ENCODE data around the gene ZNF638.

The ZNF638 gene

DNA sequence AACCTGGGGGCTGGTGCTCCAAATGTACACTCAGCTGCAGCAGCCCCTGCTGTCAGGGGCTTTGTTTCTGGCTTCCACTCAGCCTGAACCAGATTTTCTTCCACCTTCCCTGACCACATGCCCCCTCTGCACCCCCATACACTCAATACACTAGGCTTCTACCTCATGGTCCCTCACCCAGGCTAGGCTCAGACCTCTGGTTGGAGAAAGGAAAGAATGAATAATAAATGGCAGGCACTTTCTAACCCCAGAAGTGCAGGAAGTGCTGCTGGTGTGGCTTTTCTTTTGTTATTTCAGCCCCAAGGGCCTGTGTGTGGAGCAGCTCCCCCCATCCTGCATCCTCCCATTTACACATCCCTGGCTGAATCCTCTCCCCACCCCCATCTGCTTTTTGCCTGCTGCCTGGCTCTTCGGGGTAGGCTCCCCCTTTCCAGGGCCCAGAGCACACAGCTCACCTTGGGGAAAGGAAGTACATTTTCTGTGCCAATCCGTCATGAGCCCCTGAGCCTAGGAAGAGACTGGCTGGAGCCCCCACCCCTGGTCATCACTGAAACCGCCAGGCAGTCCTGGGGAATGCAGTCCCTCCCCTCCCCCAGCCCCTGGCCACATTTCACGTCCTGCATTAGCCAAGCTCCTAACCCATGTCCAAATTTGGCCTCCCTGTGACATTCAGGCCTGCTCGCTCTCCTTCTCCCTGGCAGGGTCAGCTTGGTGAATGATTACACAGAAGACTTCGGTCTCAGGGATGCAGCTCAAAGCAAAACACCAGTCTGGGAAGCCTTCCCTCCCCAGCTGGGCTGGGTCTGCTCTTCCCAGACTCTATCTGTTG lies 124.4 kb downstream of the ZNF638 start:
- DNase-seq = no peak

- DNase-seq = no peak
Observed at GRCh38 chr2:71456617-71457016, 125.0 kb downstream of the ZNF638 start.

GRCh38 chr2:71457123-71457915 lies 125.7 kb downstream of the ZNF638 start:
- DNase-seq = no peak

GRCh38 chr2:71457923-71458322 lies 126.3 kb downstream of the ZNF638 start:
- DNase-seq = no peak

- peak in 5 of 51 donors; percentile 11 to 55 (median 26) for DNase-seq
Observed at GRCh38 chr2:71458413-71459083, 127.0 kb downstream of the ZNF638 start.

GRCh38 chr2:71459084-71459431 lies 127.5 kb downstream of the ZNF638 start:
- DNase-seq = no peak

- no peak for DNase-seq
Observed at GRCh38 chr2:71460056-71460455, 128.5 kb downstream of the ZNF638 start.

- DNase-seq = peak in 2 of 51 donors; percentile 8 to 9
Observed at GRCh38 chr2:71460595-71461303, 129.2 kb downstream of the ZNF638 start.

GRCh38 chr2:71461304-71461671 lies 129.7 kb downstream of the ZNF638 start:
- no peak for DNase-seq

DNA sequence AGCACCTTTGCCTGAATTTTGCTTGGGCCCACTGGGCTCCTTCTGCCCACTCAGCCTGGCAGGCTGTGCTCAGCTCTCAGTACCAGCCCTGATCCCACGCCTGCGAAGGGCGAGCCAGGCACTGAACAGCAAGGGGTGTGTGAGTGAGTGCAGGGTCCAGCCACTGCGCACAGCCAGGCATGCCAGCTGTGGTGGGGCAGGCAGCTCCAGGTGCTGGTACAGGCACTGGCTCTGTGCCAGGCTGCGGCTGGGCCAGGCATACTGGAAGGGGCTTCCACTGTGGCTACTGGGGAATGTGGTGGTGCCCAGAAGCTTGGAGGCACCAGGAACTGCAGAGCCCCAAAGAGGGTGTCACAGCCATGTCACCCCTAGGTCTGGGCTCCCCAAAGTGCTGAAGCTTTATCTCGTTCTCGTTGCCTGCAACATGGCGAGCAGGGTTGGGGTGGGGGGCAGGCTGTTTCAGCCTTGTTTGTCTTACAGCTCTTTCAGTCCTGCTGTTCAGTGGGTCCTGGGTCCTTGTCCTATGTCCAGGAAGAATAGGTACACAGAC lies 130.5 kb downstream of the ZNF638 start:
- no peak for DNase-seq

DNA sequence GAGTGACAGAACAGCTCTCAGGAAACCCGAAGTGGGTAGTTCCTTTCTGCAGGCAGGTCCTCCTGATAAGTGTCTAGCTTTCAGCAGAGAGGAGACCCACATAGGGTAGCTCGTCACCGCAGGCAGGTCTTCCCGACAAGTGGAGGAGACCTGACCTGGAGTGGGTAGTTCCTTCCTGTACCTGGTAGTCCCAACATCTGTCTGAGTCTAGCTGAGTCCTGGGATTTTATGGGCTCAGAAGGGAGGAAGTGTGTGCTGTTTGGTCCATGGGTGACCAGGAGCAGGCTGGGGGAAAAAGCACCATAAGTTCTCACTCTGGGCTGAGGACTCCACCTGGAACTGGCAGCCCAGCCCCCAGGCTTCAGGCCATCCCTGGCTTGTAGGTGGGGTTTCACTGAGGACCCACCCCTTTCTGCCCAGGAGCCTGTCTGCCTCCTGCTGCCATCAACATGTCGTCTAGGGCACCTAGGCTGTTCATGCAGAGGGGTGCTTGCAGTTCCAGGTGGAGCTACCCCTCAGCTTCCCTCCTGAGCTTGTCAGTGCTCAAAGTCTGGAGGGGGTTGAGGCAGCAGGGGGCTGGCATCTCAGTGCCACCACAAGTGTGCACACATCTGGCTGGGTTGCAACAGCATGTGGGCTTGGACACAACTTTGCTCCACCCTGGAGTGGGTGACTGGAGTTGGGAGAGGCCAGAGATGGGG lies 131.2 kb downstream of the ZNF638 start:
- no peak for DNase-seq

- no peak for DNase-seq
Observed at GRCh38 chr2:71463342-71463654, 131.7 kb downstream of the ZNF638 start.

DNA sequence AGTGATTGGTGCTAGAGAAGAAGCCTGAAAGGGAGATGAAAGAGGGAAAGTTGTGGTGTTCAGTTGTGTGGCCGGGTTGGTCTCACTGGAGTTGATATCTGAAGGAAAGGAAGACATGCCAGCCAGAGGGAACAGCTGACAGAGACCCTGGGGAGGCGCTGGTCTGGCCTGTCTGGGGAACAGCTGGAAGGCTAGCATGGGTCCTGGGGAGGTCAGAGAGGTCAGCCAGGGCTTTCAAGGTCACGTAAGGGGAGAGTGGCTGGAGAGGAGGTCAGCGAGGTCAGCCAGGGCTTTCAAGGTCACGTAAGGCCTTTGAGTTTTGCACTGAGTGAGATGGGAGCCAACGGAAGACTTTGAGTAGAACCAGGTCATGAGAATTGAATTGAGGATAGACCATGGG lies 132.8 kb downstream of the ZNF638 start:
- no peak for DNase-seq

DNA sequence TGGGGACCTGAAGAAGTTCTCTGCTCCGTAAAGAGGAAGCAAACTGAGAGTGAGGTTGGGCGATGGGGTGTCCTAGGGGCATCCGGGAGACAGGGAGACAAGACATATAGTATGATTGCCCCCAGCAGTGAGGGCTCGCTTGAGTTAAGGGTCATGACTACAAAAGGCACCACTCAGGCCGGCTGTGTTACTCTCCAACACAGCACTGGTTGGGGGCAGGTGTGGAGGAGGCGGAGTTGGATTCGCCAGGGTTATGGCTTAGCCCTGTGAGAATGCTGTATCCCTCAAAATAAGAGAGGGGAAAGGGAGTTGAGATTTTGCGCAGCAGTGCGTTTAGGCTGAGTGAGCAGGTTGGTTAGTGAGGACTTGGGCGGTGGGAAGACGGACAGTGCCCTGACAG lies 133.8 kb downstream of the ZNF638 start:
- no peak for DNase-seq

DNA sequence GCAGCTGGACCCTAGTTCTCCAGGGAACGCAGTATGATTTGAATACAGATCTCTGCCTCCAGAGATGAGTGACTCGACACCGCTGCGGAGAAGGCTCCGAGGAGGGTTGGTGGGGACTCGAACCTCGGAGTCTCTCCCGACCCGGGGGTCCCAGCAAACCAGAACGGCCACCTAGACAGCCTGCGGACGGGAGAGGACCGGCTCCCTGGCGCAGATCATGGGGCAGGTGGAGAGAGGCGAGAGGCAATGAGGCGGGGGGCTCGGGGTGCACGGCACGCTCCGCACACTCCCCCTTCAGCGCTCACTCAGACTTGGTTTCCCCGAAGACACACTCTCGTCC lies 134.3 kb downstream of the ZNF638 start:
- no peak for DNase-seq

GRCh38 chr2:71466301-71467179 lies 135.0 kb downstream of the ZNF638 start:
- DNase-seq = peak in 4 of 51 donors; percentile 17 to 38 (median 17)

DNA sequence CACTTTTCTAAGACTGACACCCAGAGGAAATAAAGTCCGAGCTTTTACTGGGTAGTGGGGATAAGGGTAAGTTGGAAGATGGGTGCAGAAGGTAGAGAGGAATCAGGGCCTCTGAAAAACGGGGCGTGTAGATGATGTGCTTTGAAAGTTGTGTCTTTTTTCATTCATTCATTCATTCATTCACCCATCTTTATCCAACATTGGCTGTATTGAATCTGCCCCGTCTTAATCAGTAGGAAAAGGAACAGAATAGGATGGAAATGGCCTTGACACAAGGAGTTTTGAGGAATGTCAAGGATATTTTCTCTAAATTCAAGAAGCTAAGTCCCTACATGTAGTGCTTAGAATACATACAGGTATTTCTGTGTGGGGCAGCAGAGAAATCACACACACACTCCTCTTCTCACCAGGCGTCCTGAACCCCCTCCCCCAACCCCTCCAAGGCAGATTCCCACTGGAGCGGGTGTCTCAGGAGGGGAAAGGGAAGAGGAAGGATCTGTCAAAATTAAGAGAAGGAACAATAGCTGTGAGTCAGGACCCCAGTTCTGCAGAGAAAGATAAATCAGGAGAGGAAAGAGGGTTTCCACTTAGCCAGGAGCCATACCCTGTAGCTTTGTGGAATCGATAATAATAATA lies 135.7 kb downstream of the ZNF638 start:
- DNase-seq = no peak

- DNase-seq = no peak
Observed at GRCh38 chr2:71468279-71469015, 136.9 kb downstream of the ZNF638 start.

Measured in hypothalamus (tissue), 51 donors.